Measurements from ENCODE around the gene MEX3C. TPM values are rescaled to one million over a fixed set of nuclear protein-coding genes. Genes with fewer than 3 reads are reported as not detected.

MEX3C gene
- total and polyA plus RNA-seq, 2 experiments from 2014 or later, result 15.2 to 50.7 TPM

DNA sequence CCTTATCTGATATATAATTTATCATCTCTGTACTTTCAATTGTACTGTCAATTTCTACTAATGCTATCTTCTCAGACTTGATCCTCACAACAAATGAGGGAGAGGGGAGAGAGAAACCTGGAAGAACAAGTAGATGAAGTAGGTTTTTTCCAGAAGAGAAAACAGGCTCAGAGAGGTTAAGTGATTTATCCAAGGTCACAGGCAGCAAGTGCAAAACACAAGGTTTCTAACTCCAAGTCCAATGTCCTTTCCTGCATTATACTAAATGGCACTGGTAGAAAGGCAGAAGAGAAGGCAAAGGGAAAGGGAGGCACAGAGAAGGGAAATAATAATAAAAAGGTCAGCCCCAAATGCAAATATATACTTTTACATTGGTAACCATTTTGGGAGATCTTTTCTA lies 7.5 kb downstream of the MEX3C start:
- peaks cover 57% of the 10 kb centered on the region for H4K20me1 ChIP-seq (ENCODE audit: insufficient read depth)
- no peaks in the 10 kb centered on the region for H3K9me3 ChIP-seq (ENCODE audit: low read depth)
- peaks cover 100% of the 10 kb centered on the region for H3K79me2 ChIP-seq (ENCODE audit: insufficient read depth)
- TF ChIP-seq EZH2 (IDR thresholded peaks at IDR 0.05; ENCODE audit: insufficient read depth, poor library complexity, severe bottlenecking) (no peak), EZH2phosphoT487 (IDR thresholded peaks at IDR 0.05; ENCODE audit: insufficient read depth, low read depth) (no peak)
- in situ Hi-C loops (cut with MboI), result no loop called here
- no peaks in the 10 kb centered on the region for H3K36me3 ChIP-seq (ENCODE audit: low read depth)
- peaks cover 49% of the 10 kb centered on the region for H3K4me1 ChIP-seq (ENCODE audit: insufficient read depth)
- H3K4me3 ChIP-seq, result no peak overlapping the region
- no peak overlapping the region for H2AFZ ChIP-seq
- no peak overlapping the region for H3K4me2 ChIP-seq (ENCODE audit: unreplicated experiment)
- no peak overlapping the region for H3K27ac ChIP-seq
- no peaks in the 10 kb centered on the region for H3K27me3 ChIP-seq (replicated peaks; ENCODE audit: insufficient read depth)
- no peak overlapping the region for H3K9ac ChIP-seq
- DNase-seq, result no peak
- H3K9me2 ChIP-seq (ENCODE audit: insufficient read depth), result no peaks in the 10 kb centered on the region
- H3F3A ChIP-seq (ENCODE audit: insufficient read depth), result peaks cover 25% of the 10 kb centered on the region

DNA sequence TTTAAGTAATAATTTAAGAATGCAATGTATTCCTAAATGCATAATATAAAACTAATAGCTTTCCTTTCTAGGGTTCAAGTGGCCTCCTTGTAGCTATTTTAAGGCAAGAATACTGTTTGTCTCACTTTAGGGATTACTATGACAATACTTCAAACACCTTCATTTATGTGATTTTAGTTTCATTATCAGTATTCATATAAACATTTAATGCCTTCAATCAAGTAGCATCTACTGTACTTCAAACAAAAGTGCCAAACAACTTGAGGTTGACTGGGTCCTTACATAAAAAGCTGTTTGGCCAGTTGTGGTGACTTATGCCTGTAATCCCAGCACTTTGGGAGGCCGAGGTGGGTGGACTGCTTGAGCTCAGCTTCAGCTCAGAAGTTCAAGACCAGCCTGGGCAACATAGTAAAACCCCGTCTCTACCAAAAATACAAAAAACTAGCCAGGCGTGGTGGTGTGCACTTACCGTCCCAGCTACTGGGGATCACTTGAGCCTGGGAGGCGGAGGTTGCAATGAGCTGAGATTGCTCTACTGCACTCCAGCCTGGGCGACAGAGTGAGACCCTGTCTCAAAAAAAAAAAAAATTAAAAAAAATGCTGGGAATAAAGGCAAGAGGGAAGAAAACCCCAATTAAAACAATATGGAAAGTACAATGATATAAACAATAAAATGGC lies 9.3 kb downstream of the MEX3C start:
- in situ Hi-C loops (cut with MboI), result no loop called here
- 89 to 91% methylated on average over 6 of the region's 6 CpGs for WGBS, 2 experiments (ENCODE audit: low coverage in 1 of 2, low lambda C conversion rate in 2 of 2, missing lambda C conversion rate in 2 of 2)
- Histone ChIP-seq H3K9ac (no peak overlapping the region), H3K4me1 (ENCODE audit: insufficient read depth) (peaks cover 32% of the 10 kb centered on the region), H3K4me2 (ENCODE audit: unreplicated experiment) (no peak overlapping the region), H3K9me2 (ENCODE audit: insufficient read depth) (no peaks in the 10 kb centered on the region), H3K36me3 (ENCODE audit: low read depth) (no peaks in the 10 kb centered on the region), H3K27ac (no peak overlapping the region), H2AFZ (no peak overlapping the region), H3K27me3 (replicated peaks; ENCODE audit: insufficient read depth) (no peaks in the 10 kb centered on the region), H3K79me2 (ENCODE audit: insufficient read depth) (peaks cover 100% of the 10 kb centered on the region), H3K4me3 (no peak overlapping the region), H4K20me1 (ENCODE audit: insufficient read depth) (peaks cover 44% of the 10 kb centered on the region), H3F3A (ENCODE audit: insufficient read depth) (peaks cover 9% of the 10 kb centered on the region; the same call in 1 of the 2 replicates), H3K9me3 (ENCODE audit: low read depth) (no peaks in the 10 kb centered on the region)
- DNase-seq, result no peak
- no peak for TF ChIP-seq EZH2 (IDR thresholded peaks at IDR 0.05; ENCODE audit: insufficient read depth, poor library complexity, severe bottlenecking)
- no peak for TF ChIP-seq EZH2phosphoT487 (IDR thresholded peaks at IDR 0.05; ENCODE audit: insufficient read depth, low read depth)

DNA sequence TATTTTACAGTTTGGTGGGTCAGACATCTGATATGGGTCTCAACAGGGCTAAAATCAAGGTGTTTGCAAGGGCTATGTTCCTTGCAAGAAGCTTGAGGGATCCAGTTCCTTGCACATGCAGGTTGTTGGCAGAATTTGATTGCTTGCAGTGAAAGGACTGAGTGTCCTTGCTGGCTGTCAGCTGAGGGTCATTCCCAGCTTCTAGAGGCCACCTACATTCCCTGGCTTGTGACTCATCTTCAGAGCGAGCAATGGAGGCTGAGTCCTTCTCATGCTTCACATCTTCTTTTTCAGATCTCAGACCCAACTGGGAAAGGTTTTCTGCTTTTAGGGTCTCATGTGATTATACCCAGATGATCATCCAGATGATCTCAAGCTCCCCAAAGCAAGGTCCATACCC lies 12.4 kb downstream of the MEX3C start:
- H3K36me3 ChIP-seq (ENCODE audit: low read depth), result no peaks in the 10 kb centered on the region
- in situ Hi-C loops (cut with MboI), result no loop called here
- no peak overlapping the region for H3K4me2 ChIP-seq (ENCODE audit: unreplicated experiment)
- peaks cover 100% of the 10 kb centered on the region for H3K79me2 ChIP-seq (ENCODE audit: insufficient read depth)
- H3F3A ChIP-seq (ENCODE audit: insufficient read depth), result no peaks in the 10 kb centered on the region
- no peak overlapping the region for H3K27ac ChIP-seq
- H4K20me1 ChIP-seq (ENCODE audit: insufficient read depth), result peaks cover 30% of the 10 kb centered on the region
- no peak overlapping the region for H3K4me3 ChIP-seq
- 59 to 88% methylated on average over 1 of the region's 1 CpG for WGBS, 2 experiments (ENCODE audit: low coverage in 1 of 2, low lambda C conversion rate in 2 of 2, missing lambda C conversion rate in 2 of 2)
- no peaks in the 10 kb centered on the region for H3K9me2 ChIP-seq (ENCODE audit: insufficient read depth)
- H3K4me1 ChIP-seq (ENCODE audit: insufficient read depth), result peaks cover 6% of the 10 kb centered on the region
- no peak overlapping the region for H3K9ac ChIP-seq
- no peaks in the 10 kb centered on the region for H3K9me3 ChIP-seq (ENCODE audit: low read depth)
- DNase-seq, result peak; percentile 22
- no peak for TF ChIP-seq EZH2phosphoT487 (IDR thresholded peaks at IDR 0.05; ENCODE audit: insufficient read depth, low read depth)
- no peak for TF ChIP-seq EZH2 (IDR thresholded peaks at IDR 0.05; ENCODE audit: insufficient read depth, poor library complexity, severe bottlenecking)
- no peak overlapping the region for H2AFZ ChIP-seq
- no peaks in the 10 kb centered on the region for H3K27me3 ChIP-seq (replicated peaks; ENCODE audit: insufficient read depth)

DNA sequence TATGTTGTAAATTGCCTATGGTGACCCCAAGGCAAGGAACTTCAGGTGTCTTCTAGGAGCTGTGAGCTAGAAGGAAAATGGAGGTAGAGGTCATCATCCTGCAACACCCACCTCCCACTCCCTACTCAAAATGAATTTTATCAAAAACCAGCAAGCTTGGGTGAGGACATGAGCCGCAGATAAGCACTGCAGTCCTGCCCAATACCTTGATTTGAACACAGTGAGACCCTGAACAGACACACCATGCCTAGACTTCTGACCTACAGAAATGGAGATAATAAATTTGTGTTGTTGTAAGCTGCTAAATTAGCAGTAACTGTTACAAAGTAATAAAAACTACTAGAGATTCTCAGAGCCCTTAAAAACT lies 13.4 kb downstream of the MEX3C start:
- DNase-seq, result no peak
- Histone ChIP-seq H3K27me3 (replicated peaks; ENCODE audit: insufficient read depth) (no peaks in the 10 kb centered on the region), H3F3A (ENCODE audit: insufficient read depth) (no peaks in the 10 kb centered on the region), H3K79me2 (ENCODE audit: insufficient read depth) (peaks cover 100% of the 10 kb centered on the region), H3K4me2 (ENCODE audit: unreplicated experiment) (no peak overlapping the region), H4K20me1 (ENCODE audit: insufficient read depth) (peaks cover 32% of the 10 kb centered on the region), H3K4me1 (ENCODE audit: insufficient read depth) (peaks cover 6% of the 10 kb centered on the region), H2AFZ (no peak overlapping the region), H3K9me3 (ENCODE audit: low read depth) (no peaks in the 10 kb centered on the region), H3K36me3 (ENCODE audit: low read depth) (no peaks in the 10 kb centered on the region), H3K27ac (no peak overlapping the region), H3K9me2 (ENCODE audit: insufficient read depth) (no peaks in the 10 kb centered on the region), H3K9ac (no peak overlapping the region), H3K4me3 (no peak overlapping the region)
- in situ Hi-C loops (cut with MboI), result no loop called here
- no peak for TF ChIP-seq EZH2phosphoT487 (IDR thresholded peaks at IDR 0.05; ENCODE audit: insufficient read depth, low read depth)
- no peak for TF ChIP-seq EZH2 (IDR thresholded peaks at IDR 0.05; ENCODE audit: insufficient read depth, poor library complexity, severe bottlenecking)
- WGBS, 2 experiments (ENCODE audit: low coverage in 1 of 2, low lambda C conversion rate in 2 of 2, missing lambda C conversion rate in 2 of 2), result 92 to 95% methylated on average over 1 of the region's 1 CpG

Data from GM23248 (cell line).